K562 (cell line): Measurements from ENCODE around the gene TM4SF20. TPM values are rescaled to one million over a fixed set of nuclear protein-coding genes. Genes with fewer than 3 reads are reported as not detected.

Experiments
- AFF4 ChIP-seq: sonication (generic); formaldehyde crosslinking; IDR thresholded peaks from 2 replicates; pipeline ENCODE4 v1.8.0; 2023; ENCODE audit warnings: mild to moderate bottlenecking, missing genetic modification reagents
- CC2D1A ChIP-seq: fragments of 450-650 bp; IDR thresholded peaks from 2 replicates; pipeline ENCODE4 v1.6.1; 2017; ENCODE audit warnings: mild to moderate bottlenecking
- HNRNPL ChIP-seq: fragments of 200-400 bp; formaldehyde crosslinking; IDR thresholded peaks from 2 replicates; pipeline ENCODE4 v1.6.1; 2017; ENCODE audit warnings: low read depth, mild to moderate bottlenecking, low read length
- HOMEZ ChIP-seq: fragments of 250-450 bp; sonication (Bioruptor Pico); IDR thresholded peaks from 2 replicates; pipeline ENCODE4 v1.4.0; 2020; ENCODE audit warnings: mild to moderate bottlenecking, moderate library complexity
- JUND ChIP-seq, 2 experiments: IDR thresholded peaks; 2 replicates in 1 of 2; 3 replicates in 1 of 2; pipeline ENCODE4 v1.6.1; 2011; ENCODE audit warnings: borderline replicate concordance in 2 of 2, low read depth in 2 of 2, low read length in 2 of 2, improper control_type of control experiment in 1 of 2, missing biosample characterization in 1 of 2, missing genetic modification characterization in 1 of 2, missing genetic modification reagents in 1 of 2
- KDM4B ChIP-seq, 2 experiments: fragments of 450-650 bp in 1 of 2; sonication (generic) in 1 of 2; IDR thresholded peaks; 2 replicates each; pipeline ENCODE4 v1.6.1; 2016 to 2017; ENCODE audit warnings: borderline replicate concordance in 2 of 2, antibody characterized with exemption in 1 of 2, low read depth in 1 of 2, mild to moderate bottlenecking in 1 of 2
- LEF1 ChIP-seq: fragments of 450-650 bp; IDR thresholded peaks from 2 replicates; pipeline ENCODE4 v1.6.1; 2016; ENCODE audit warnings: mild to moderate bottlenecking
- PYGO2 ChIP-seq: fragments of 450-650 bp; IDR thresholded peaks from 2 replicates; pipeline ENCODE4 v1.6.1; 2016; ENCODE audit warnings: mild to moderate bottlenecking, missing genetic modification characterization, moderate library complexity, missing compliant biosample characterization
- YY1 ChIP-seq, 3 experiments: IDR thresholded peaks; 2 replicates each; pipeline ENCODE4 v1.6.1; 2011; ENCODE audit warnings: low read length in 2 of 3, mild to moderate bottlenecking in 2 of 3, moderate library complexity in 2 of 3, borderline replicate concordance in 1 of 3, control low read depth in 1 of 3, low read depth in 1 of 3; ENCODE audit not compliant: insufficient read depth in 3 of 3, insufficient replicate concordance in 2 of 3, control insufficient read depth in 1 of 3, insufficient read length in 1 of 3; ENCODE audit errors: extremely low read depth in 1 of 3
- ZNF407 ChIP-seq: fragments of 450-650 bp; IDR thresholded peaks from 2 replicates; pipeline ENCODE4 v1.6.1; 2016; ENCODE audit warnings: low read depth
- polyA plus RNA-seq, 8 experiments: library from polyadenylated mRNA; depleted of rRNA in 4 of 8; stranded (reverse) in 5 of 8; unstranded in 3 of 8; fragments of >200 nt; fragmentation: Nextera tagmentation in 2 of 8; fragmentation: Illumina TruSeq in 1 of 8; extraction: Ambion mirVana in 2 of 8; extraction: Trizol in 1 of 8; gene quantifications; 2 replicates each; pipeline versions ENCODE4 v1.2.1 to v1.2.3, GENCODE V29; 2011 to 2014; ENCODE audit warnings: inconsistent platforms in 1 of 8, missing spikeins in 1 of 8
- total RNA-seq, 7 experiments: library from RNA; depleted of rRNA in 6 of 7; stranded (reverse); fragments of >200 nt in 6 of 7; fragmentation: Illumina TruSeq in 2 of 7; extraction: Trizol in 2 of 7; gene quantifications; 2 replicates each; pipeline versions ENCODE4 v1.2.1 to v1.2.3, GENCODE V29; 2011 to 2021; ENCODE audit warnings: low replicate concordance in 1 of 7

The TM4SF20 gene
- total and polyA plus RNA-seq, 9 of the 15 experiments (the other 6 are each of a cell fraction or from before 2014, with no cell fraction given): not detected

GRCh38 chr2:227324995-227325838, 53.9 kb downstream of the TM4SF20 start, which contains the start of gene MFF (continued):
- peak; percentile 97 for TF ChIP-seq ZNF407
- peak; percentile 44; the same call in 1 of the 2 replicates for TF ChIP-seq AFF4
- no peak for TF ChIP-seq KDM4B (IDR thresholded peaks at IDR 0.05; ENCODE audit: borderline replicate concordance in 2 of 2, low read depth in 1 of 2)
- TF ChIP-seq PYGO2 (tag): no peak
- no peak for TF ChIP-seq CC2D1A
- peak; percentile 28; the same call in 1 of the 2 replicates for TF ChIP-seq JUND (IDR thresholded peaks at IDR 0.05; ENCODE audit: borderline replicate concordance, low read depth, low read length)
- TF ChIP-seq JUND (tag; IDR thresholded peaks at IDR 0.05; ENCODE audit: borderline replicate concordance, low read depth, low read length): peak; percentile 51; the same call in 2 of the 3 replicates
- TF ChIP-seq LEF1: no peak
- TF ChIP-seq HNRNPL: peak; percentile 21; the same call in 1 of the 2 replicates
- peak; percentile 91 to 99 (median 98) for TF ChIP-seq YY1 (IDR thresholded peaks at IDR 0.05; ENCODE audit: borderline replicate concordance in 1 of 3, control insufficient read depth in 1 of 3, extremely low read depth in 1 of 3, insufficient read depth in 3 of 3, insufficient read length in 1 of 3, insufficient replicate concordance in 2 of 3, low read depth in 1 of 3, low read length in 2 of 3)
- TF ChIP-seq HOMEZ: no peak
